GM13977 (cell line): ENCODE results near the gene UNC13A.

Source experiments
- DNase-seq: peaks from one replicate; pipeline ENCODE4 v3.0.0; 2012; ENCODE audit warnings: low spot score
- in situ Hi-C: fragments of 300-500 bp; cut with MboI; formaldehyde crosslinking; loops from one replicate; pipeline ENCODE4 v1.12.0; 2022; ENCODE audit warnings: low sequenced_read_pairs, low pct_unique_long_range_greater_than_20kb, mixed read lengths, inconsistent platforms; ENCODE audit not compliant: unreplicated experiment
- TF ChIP-seq, protein P1 (sequence below): IDR thresholded peaks from 2 replicates; pipeline ENCODE4 v1.5.1; 2012; ENCODE audit warnings: mild to moderate bottlenecking, control low read depth; ENCODE audit not compliant: insufficient read depth; ENCODE audit errors: extremely low read depth, missing control alignments

The UNC13A gene

DNA sequence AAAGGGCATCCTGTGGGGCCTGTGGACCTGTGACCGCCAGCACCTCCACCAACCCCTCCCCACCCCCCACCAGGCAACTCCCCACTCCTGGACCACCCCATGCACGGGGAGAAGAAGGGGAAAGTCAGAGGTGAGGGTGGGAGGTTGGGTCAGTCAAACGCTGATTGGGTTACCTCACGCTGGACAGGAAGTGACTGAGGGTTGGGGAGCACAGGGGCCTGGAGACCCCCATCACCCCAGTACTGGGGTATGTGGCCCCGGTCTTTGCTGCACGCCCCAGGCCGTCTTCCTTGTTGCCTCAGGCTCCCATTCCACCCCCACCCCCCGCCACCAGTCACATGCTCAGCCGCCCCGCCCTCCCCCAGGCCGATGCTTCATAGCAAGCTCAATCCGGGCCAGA is 73.7 kb downstream of the UNC13A start:
- no peak for DNase-seq
- in situ Hi-C loops = no loop called here
- TF ChIP-seq, protein P1, sequence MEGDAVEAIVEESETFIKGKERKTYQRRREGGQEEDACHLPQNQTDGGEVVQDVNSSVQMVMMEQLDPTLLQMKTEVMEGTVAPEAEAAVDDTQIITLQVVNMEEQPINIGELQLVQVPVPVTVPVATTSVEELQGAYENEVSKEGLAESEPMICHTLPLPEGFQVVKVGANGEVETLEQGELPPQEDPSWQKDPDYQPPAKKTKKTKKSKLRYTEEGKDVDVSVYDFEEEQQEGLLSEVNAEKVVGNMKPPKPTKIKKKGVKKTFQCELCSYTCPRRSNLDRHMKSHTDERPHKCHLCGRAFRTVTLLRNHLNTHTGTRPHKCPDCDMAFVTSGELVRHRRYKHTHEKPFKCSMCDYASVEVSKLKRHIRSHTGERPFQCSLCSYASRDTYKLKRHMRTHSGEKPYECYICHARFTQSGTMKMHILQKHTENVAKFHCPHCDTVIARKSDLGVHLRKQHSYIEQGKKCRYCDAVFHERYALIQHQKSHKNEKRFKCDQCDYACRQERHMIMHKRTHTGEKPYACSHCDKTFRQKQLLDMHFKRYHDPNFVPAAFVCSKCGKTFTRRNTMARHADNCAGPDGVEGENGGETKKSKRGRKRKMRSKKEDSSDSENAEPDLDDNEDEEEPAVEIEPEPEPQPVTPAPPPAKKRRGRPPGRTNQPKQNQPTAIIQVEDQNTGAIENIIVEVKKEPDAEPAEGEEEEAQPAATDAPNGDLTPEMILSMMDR = no peak

DNA sequence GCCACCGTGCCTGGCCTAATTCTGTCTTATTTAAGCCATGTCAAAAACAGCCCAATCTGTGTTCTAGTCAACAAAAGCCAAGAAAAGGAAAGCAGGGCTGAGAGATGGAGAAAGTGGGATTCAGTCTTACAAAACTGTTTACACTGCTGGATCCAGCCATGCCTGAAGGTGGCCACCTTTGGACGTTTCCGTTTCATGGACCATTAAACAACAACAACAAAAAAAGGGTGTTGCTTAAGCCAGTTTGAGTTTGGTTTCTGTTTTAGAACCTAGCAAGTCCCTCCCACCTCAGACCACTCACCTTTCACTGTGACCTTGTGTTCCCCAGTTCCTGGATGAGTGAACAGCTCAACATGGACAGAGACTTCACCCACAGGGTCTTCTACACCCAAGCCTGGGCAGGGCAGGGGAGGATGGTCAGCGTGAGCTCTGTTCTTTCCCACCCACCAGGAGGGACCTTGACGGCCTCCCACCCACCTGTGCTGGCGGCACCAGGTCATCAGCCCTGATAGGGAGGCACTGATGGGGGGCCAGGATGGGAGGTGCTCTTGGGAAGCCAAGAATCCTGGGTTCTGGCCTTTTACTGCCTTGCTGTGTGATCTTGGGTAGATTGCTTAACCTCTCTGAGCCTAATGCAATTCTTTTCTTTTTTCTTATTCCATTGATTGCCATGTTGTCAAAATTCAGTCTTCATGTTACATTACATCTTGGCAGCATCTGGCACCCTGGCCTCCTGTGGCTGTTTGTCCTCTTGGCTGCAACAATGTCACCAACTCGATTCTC is 76.5 kb downstream of the UNC13A start:
- in situ Hi-C loops = no loop called here
- no peak for DNase-seq
- TF ChIP-seq, protein P1 = no peak

DNA sequence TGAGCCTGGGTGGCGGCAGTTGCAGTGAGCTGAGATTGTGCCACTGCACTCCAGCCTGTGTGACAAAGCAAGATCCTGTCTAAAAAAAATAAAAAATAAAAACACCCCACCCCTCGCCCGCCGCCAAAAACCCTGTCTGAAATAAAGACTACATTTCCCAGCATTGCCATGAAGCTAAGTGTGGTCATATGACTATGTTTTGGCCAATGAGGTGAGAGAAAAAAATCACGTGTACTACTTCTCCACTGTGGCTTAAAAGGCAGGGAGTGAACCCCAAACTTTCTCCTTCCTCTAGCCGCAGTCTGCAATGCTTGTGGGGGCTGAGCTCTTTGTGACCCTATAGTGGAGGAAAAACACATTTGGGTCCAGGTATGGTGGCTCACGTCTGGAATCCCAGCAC is 77.8 kb downstream of the UNC13A start:
- in situ Hi-C loops = no loop called here
- TF ChIP-seq, protein P1 = no peak
- peak; percentile 77 for DNase-seq

DNA sequence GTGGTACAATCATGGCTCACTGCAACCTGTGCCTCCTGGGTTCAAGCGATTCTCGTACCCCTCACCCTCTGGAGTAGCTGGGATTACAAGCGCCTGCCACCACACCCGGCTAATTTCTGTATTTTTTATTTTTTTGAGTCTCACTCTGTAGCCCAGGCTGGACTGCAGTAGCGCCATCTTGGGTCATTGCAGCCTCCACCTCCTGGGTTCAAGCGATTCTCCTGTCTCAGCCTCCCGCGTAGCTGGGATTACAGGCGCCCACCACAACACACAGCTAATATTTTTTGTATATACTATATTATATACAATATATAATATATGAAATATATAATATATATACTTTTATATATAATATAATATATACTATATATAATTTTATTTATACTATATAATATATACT is 80.2 kb downstream of the UNC13A start:
- in situ Hi-C loops = no loop called here
- DNase-seq = no peak
- TF ChIP-seq, protein P1 = no peak

DNA sequence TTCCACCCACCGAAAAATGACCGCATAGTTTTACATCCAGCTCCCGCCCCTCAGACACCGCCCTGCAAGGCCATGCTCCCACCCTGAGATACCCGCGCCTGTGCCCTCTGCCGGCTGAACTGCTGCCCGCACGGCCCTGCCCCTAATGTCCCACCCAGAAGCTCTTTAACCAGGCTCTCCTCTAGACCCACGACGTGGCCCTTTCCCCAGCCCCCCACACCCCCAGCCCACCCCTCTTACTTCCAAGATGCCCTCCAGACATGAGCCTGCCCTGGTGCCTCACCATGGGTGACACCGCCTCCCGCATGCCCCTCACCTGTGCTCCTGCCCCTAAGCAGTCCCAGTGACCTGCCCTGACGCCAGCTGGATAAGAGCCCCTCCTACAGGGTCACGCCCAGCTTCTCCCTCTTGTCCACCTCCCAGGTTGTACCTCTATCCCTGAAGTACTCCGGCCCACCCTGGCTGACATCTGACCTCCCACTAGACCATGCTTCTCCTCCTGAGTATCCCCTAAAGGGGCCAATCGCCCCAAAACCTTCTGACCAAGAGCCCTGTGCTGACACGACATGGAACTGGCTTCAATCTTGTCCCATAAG is 81.5 kb downstream of the UNC13A start:
- no peak for DNase-seq
- in situ Hi-C loops = no loop called here
- TF ChIP-seq, protein P1 = peak; percentile 24

DNA sequence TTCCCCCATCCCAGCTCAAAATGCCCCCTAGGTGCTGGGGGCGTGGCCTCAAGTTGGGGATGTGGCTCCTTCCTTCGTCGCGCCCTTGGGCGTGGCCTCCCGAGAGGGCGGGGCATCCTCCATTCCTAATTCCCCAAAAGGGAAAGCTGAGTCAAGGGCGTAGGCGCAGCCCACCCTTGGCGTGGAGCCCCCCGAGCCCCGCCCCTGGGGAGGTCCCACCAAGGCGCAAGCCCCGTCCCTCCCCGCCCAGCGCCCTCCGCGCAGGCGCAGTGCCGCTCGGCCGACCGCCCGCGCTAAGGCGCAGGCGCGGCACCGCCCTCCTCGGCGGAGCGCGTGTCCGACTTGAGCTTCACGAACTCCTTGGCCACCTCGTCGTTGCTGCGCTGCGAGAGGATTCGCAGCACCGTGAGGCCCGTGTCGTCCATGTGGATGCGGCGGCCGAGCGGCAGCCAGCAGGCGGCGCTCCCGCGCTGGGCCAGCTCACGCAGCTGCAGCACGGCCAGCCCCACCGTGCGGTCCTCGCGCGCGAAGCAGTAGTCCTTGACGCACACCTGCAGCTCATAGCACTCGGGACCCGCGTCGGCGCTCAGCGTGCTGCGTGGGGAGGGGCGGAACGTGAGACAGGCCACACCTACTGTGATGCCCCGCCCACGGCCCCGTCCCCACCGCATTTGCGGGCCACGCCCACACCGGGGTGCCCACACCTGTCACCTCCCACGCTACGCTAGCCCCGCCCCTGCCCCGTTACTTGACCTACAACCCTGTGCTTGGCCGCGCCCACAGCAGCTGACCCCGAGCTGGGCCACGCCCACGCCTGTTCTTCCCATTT is 82.2 kb downstream of the UNC13A start:
- in situ Hi-C loops = no loop called here
- DNase-seq = peak; percentile 97
- TF ChIP-seq, protein P1 = peak; percentile 67
